Neuron (in vitro differentiated cells): Measurements from ENCODE around the gene DNAJC21.

Source experiments
- H2AFZ ChIP-seq: one replicate; pipeline ENCODE4 v1.6.1; 2013; ENCODE audit warnings: low read depth, mild to moderate bottlenecking, inconsistent platforms, low read length, moderate library complexity
- H3K27me3 ChIP-seq: one replicate; pipeline ENCODE4 v1.6.1; 2013; ENCODE audit warnings: low read length; ENCODE audit not compliant: insufficient read depth
- H3K36me3 ChIP-seq: one replicate; pipeline ENCODE4 v1.6.1; 2013; ENCODE audit warnings: low read length; ENCODE audit not compliant: insufficient read depth
- H3K4me1 ChIP-seq: one replicate; pipeline ENCODE4 v1.6.1; 2013; ENCODE audit warnings: low read length; ENCODE audit not compliant: insufficient read depth
- H3K4me3 ChIP-seq: 2 replicates; pipeline ENCODE4 v1.5.1; 2013; ENCODE audit warnings: mild to moderate bottlenecking, low read length, moderate library complexity
- H3K9me3 ChIP-seq: one replicate; pipeline ENCODE4 v1.6.1; 2013; ENCODE audit warnings: low read length

DNAJC21 gene

GRCh38 chr5:35003018-35003957 lies 73.9 kb downstream of the DNAJC21 start:
- no peak overlapping the region for H3K4me3 ChIP-seq
- H3K9me3 ChIP-seq: peaks cover 2% of the 10 kb centered on the region
- no peaks in the 10 kb centered on the region for H3K4me1 ChIP-seq
- no peaks in the 10 kb centered on the region for H3K36me3 ChIP-seq
- peaks cover 4% of the 10 kb centered on the region for H3K27me3 ChIP-seq
- H2AFZ ChIP-seq: no peak overlapping the region

- Histone ChIP-seq H3K9me3 (peaks cover 2% of the 10 kb centered on the region), H2AFZ (no peak overlapping the region), H3K36me3 (no peaks in the 10 kb centered on the region), H3K4me3 (no peak overlapping the region), H3K27me3 (peaks cover 4% of the 10 kb centered on the region), H3K4me1 (peaks cover 4% of the 10 kb centered on the region)
Measured at GRCh38 chr5:35004200-35004599, 74.8 kb downstream of the DNAJC21 start.

DNA sequence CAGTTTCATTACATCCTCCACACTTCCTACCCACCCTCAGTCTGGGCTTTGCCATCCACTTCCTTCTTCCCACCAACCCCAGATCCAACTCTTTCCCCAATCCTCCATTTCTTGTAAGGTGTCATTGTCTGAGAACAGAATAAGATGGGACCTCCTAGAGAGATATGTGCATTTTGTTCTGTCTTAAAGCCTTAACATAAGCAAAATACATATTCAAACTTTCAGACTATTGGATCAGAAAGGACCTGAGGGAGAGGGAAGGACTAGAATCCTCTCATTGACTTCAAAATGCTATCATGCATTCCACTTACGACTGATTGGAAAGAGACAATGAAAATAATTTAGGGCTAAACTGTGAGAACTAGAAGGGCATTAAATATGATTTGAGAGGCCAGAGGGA lies 75.4 kb downstream of the DNAJC21 start:
- Histone ChIP-seq H3K4me3 (no peak overlapping the region), H2AFZ (no peak overlapping the region), H3K4me1 (peaks cover 4% of the 10 kb centered on the region), H3K27me3 (peaks cover 4% of the 10 kb centered on the region), H3K9me3 (peaks cover 2% of the 10 kb centered on the region), H3K36me3 (no peaks in the 10 kb centered on the region)
